Endodermal cell (in vitro differentiated cells): Measurements from ENCODE around the gene IGFBP6. TPM values are rescaled to one million over a fixed set of nuclear protein-coding genes. Genes with fewer than 3 reads are reported as not detected.

ENCODE experiments used
- DNase-seq: peaks from one replicate; pipeline ENCODE4 v3.0.0-alpha.2; 2017
- H3K27ac ChIP-seq: 2 replicates; pipeline ENCODE4 v1.5.1; 2013; ENCODE audit warnings: mild to moderate bottlenecking, low read depth, low read length, moderate library complexity
- H3K27me3 ChIP-seq: 2 replicates; pipeline ENCODE4 v1.6.1; 2013; ENCODE audit warnings: mild to moderate bottlenecking, low read length, moderate library complexity; ENCODE audit not compliant: insufficient read depth, control insufficient read depth, poor library complexity, severe bottlenecking
- H3K36me3 ChIP-seq: 2 replicates; pipeline ENCODE4 v1.7.0; 2013; ENCODE audit warnings: mild to moderate bottlenecking, low read length, moderate library complexity; ENCODE audit not compliant: control insufficient read depth, insufficient read depth
- H3K4me1 ChIP-seq: one replicate; pipeline ENCODE4 v1.7.0; 2013; ENCODE audit warnings: low read length; ENCODE audit not compliant: control insufficient read depth, insufficient read depth
- H3K4me3 ChIP-seq: 2 replicates; pipeline ENCODE4 v1.5.1; 2013; ENCODE audit warnings: mild to moderate bottlenecking, low read length, moderate library complexity
- H3K9ac ChIP-seq: 2 replicates; pipeline ENCODE4 v1.6.1; 2013; ENCODE audit warnings: mild to moderate bottlenecking, low read length, moderate library complexity; ENCODE audit not compliant: poor library complexity, severe bottlenecking; ENCODE audit errors: extremely low read depth
- H3K9me3 ChIP-seq: 2 replicates; pipeline ENCODE4 v1.6.1; 2013; ENCODE audit warnings: mild to moderate bottlenecking, low read length, moderate library complexity; ENCODE audit not compliant: control insufficient read depth
- H3K27ac Mint-ChIP-seq: 2 replicates; pipeline ENCODE4 v1.8.0; 2020; ENCODE audit warnings: mixed read lengths
- H3K27me3 Mint-ChIP-seq: 2 replicates; pipeline ENCODE4 v1.8.0; 2021; ENCODE audit warnings: mild to moderate bottlenecking, mixed read lengths; ENCODE audit not compliant: insufficient read depth
- H3K36me3 Mint-ChIP-seq: 2 replicates; pipeline ENCODE4 v1.8.0; 2020; ENCODE audit warnings: low read depth, mixed read lengths
- H3K4me1 Mint-ChIP-seq: 2 replicates; pipeline ENCODE4 v1.8.0; 2020; ENCODE audit warnings: mixed read lengths
- H3K4me3 Mint-ChIP-seq: 2 replicates; pipeline ENCODE4 v1.8.0; 2020; ENCODE audit warnings: mild to moderate bottlenecking, moderate library complexity, mixed read lengths
- H3K9me3 Mint-ChIP-seq: 2 replicates; pipeline ENCODE4 v1.8.0; 2020; ENCODE audit warnings: mild to moderate bottlenecking, mixed read lengths
- WGBS, 2 experiments: methylation state at CpG; one replicate each; pipeline versions ENCODE4 v1.1.5 to v1.1.7; 2013; ENCODE audit warnings: missing lambda C conversion rate in 2 of 2, mixed read lengths in 1 of 2; ENCODE audit not compliant: insufficient coverage in 1 of 2, insufficient read length in 1 of 2; 5-methylcytosine and 5-hydroxymethylcytosine counted together
- total RNA-seq, 2 donors: library from RNA; stranded (reverse); fragmentation: NEBNext Ultra II Directional in 1 of 2; extraction: Animal tissue kit (Norgen Biotek cat#: 25700) in 1 of 2; gene quantifications; 2 replicates in 1 of 2; 3 replicates in 1 of 2; pipeline ENCODE4 v1.2.1, GENCODE V29; 2021
- TF ChIP-seq, protein P1 (sequence below): fragments of 200-600 bp; sonication (generic); conservative IDR thresholded peaks from 2 replicates; pipeline ENCODE4 v1.5.0; 2021; ENCODE audit warnings: antibody characterized with exemption, mild to moderate bottlenecking

The IGFBP6 gene
- total RNA-seq, 2 donors from 2014 or later = 21.7 to 48.4 TPM

DNA sequence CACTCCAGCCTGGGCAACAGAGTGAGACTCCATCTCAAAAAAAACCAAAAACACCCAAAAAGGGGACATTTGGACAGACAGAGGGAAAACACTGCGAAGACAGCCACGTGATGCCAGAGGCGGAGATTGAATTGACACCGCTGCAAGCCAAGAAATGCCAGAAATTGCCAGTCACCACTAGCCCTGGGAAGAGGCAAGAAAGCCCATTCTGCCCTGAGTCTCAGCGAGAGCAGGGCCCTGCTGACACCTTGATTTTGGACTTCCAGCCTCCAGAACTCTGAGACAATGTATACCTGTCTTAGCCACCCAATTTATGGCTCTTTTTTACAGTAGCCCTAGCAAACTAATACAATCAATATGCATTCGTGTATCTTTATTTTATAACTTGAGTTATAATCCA is 7.4 kb upstream of the IGFBP6 start:
- H3K36me3 Mint-ChIP-seq = no peaks in the 10 kb centered on the region
- peaks cover 30% of the 10 kb centered on the region for H3K27me3 Mint-ChIP-seq

GRCh38 chr12:53090554-53090953 is 6.9 kb upstream of the IGFBP6 start:
- H3K27ac Mint-ChIP-seq = no peak overlapping the region
- peaks cover 11% of the 10 kb centered on the region for H3K27me3 ChIP-seq
- TF ChIP-seq, protein P1, sequence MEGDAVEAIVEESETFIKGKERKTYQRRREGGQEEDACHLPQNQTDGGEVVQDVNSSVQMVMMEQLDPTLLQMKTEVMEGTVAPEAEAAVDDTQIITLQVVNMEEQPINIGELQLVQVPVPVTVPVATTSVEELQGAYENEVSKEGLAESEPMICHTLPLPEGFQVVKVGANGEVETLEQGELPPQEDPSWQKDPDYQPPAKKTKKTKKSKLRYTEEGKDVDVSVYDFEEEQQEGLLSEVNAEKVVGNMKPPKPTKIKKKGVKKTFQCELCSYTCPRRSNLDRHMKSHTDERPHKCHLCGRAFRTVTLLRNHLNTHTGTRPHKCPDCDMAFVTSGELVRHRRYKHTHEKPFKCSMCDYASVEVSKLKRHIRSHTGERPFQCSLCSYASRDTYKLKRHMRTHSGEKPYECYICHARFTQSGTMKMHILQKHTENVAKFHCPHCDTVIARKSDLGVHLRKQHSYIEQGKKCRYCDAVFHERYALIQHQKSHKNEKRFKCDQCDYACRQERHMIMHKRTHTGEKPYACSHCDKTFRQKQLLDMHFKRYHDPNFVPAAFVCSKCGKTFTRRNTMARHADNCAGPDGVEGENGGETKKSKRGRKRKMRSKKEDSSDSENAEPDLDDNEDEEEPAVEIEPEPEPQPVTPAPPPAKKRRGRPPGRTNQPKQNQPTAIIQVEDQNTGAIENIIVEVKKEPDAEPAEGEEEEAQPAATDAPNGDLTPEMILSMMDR = no peak
- peak; percentile 7 for DNase-seq
- no peaks in the 10 kb centered on the region for H3K9me3 ChIP-seq
- no peaks in the 10 kb centered on the region for H3K36me3 ChIP-seq
- no peak overlapping the region for H3K4me3 Mint-ChIP-seq
- peaks cover 10% of the 10 kb centered on the region for H3K4me1 ChIP-seq
- no peak overlapping the region for H3K9ac ChIP-seq
- H3K9me3 Mint-ChIP-seq = no peaks in the 10 kb centered on the region
- H3K4me3 ChIP-seq = no peak overlapping the region
- peaks cover 25% of the 10 kb centered on the region for H3K4me1 Mint-ChIP-seq
- WGBS, 2 experiments = 96 to 100% methylated on average over 1 to 2 of the region's 2 CpGs
- no peaks in the 10 kb centered on the region for H3K36me3 Mint-ChIP-seq
- peaks cover 34% of the 10 kb centered on the region for H3K27me3 Mint-ChIP-seq
- H3K27ac ChIP-seq = no peak overlapping the region

More for the DNA sequence above, 7.4 kb upstream of the IGFBP6 start:
- H3K9ac ChIP-seq = no peak overlapping the region
- peaks cover 14% of the 10 kb centered on the region for H3K27me3 ChIP-seq
- 97 to 99% methylated on average over 5 to 6 of the region's 6 CpGs for WGBS, 2 experiments
- no peak overlapping the region for H3K27ac Mint-ChIP-seq
- no peak overlapping the region for H3K4me3 Mint-ChIP-seq
- DNase-seq = peak; percentile 44
- H3K4me1 ChIP-seq = peaks cover 10% of the 10 kb centered on the region
- H3K9me3 ChIP-seq = no peaks in the 10 kb centered on the region
- no peak overlapping the region for H3K4me3 ChIP-seq
- peaks cover 25% of the 10 kb centered on the region for H3K4me1 Mint-ChIP-seq
- H3K36me3 ChIP-seq = no peaks in the 10 kb centered on the region
- H3K27ac ChIP-seq = no peak overlapping the region
- TF ChIP-seq, protein P1 = no peak
- H3K9me3 Mint-ChIP-seq = no peaks in the 10 kb centered on the region

- Mint-ChIP-seq H3K27me3 (peaks cover 40% of the 10 kb centered on the region), H3K9me3 (no peaks in the 10 kb centered on the region), H3K4me3 (no peak overlapping the region), H3K4me1 (peaks cover 29% of the 10 kb centered on the region), H3K36me3 (no peaks in the 10 kb centered on the region), H3K27ac (no peak overlapping the region)
- H3K9me3 ChIP-seq = no peaks in the 10 kb centered on the region
- H3K27me3 ChIP-seq = peaks cover 18% of the 10 kb centered on the region
- no peak overlapping the region for H3K9ac ChIP-seq
- H3K4me1 ChIP-seq = peaks cover 11% of the 10 kb centered on the region
- no peak overlapping the region for H3K27ac ChIP-seq
- H3K4me3 ChIP-seq = no peak overlapping the region
- 70 to 83% methylated on average over 2 to 6 of the region's 6 CpGs for WGBS, 2 experiments
- DNase-seq = peak; percentile 60
- TF ChIP-seq, protein P1 = no peak
- H3K36me3 ChIP-seq = no peaks in the 10 kb centered on the region
Observed at GRCh38 chr12:53091756-53092155, 5.7 kb upstream of the IGFBP6 start.
